Upper lobe of left lung (tissue), 6 donors: ENCODE data around the gene TNFSF4. TPM values are rescaled to one million over a fixed set of nuclear protein-coding genes. Genes with fewer than 3 reads are reported as not detected.
"Not testable (repeated sequence)": the region's sequence is repeated elsewhere in the genome, so short reads cannot be mapped to it uniquely, and the experiment has no call there.

Experiments
- ATAC-seq, 2 donors: fragments of 200-7000 bp; cut with Tn5 transposase; one replicate each; pipeline ENCODE4 v1.9.1; 2022; ENCODE audit warnings: mild to moderate bottlenecking in 2 of 2, moderate library complexity in 2 of 2; ENCODE audit not compliant: low FRiP score in 2 of 2
- DNase-seq, 2 donors: peaks; one replicate each; pipeline ENCODE4 v3.0.0-alpha.2; 2019 to 2020
- H3K27ac ChIP-seq, 4 donors: fragments of 200-600 bp; sonication (generic); one replicate each; pipeline ENCODE4 v1.5.1; 2016 to 2019
- H3K27me3 ChIP-seq, 4 donors: fragments of 200-600 bp; sonication (generic); one replicate each; pipeline ENCODE4 v1.5.1; 2017 to 2019
- H3K36me3 ChIP-seq, 4 donors: fragments of 200-600 bp; sonication (generic); one replicate each; pipeline ENCODE4 v1.5.1; 2016 to 2019
- H3K4me1 ChIP-seq, 4 donors: fragments of 200-600 bp; sonication (generic); one replicate each; pipeline ENCODE4 v1.5.1; 2018 to 2019
- H3K4me3 ChIP-seq, 4 donors: fragments of 200-600 bp; sonication (generic); one replicate each; pipeline ENCODE4 v1.5.1; 2017 to 2019; ENCODE audit warnings: mild to moderate bottlenecking in 2 of 4, moderate library complexity in 1 of 4
- H3K9me3 ChIP-seq, 4 donors: fragments of 200-600 bp; sonication (generic); one replicate each; pipeline ENCODE4 v1.5.1; 2018 to 2019
- EP300 ChIP-seq, 4 donors: sonication (generic); formaldehyde crosslinking; IDR thresholded peaks; one replicate each; pipeline ENCODE4 v1.5.1; 2017; ENCODE audit warnings: antibody characterized with exemption in 4 of 4, control low read depth in 2 of 4
- POLR2A ChIP-seq, 4 donors: fragments of 450-650 bp; IDR thresholded peaks; one replicate each; pipeline ENCODE4 v1.5.1; 2016 to 2017; ENCODE audit warnings: antibody characterized with exemption in 4 of 4, mild to moderate bottlenecking in 2 of 4
- POLR2AphosphoS5 ChIP-seq, 2 donors: sonication (generic); formaldehyde crosslinking; IDR thresholded peaks; one replicate each; pipeline ENCODE4 v1.5.1; 2017; ENCODE audit warnings: antibody characterized with exemption in 2 of 2
- WGBS, 2 donors: methylation state at CpG; one replicate each; pipeline ENCODE4 v1.1.5; 2017 to 2018; 5-methylcytosine and 5-hydroxymethylcytosine counted together
- total RNA-seq, 6 donors: library from RNA; depleted of rRNA in 4 of 6; stranded (reverse); fragments of >200 nt in 4 of 6; gene quantifications; one replicate each; pipeline versions ENCODE4 v1.1.0 to v1.2.1, GENCODE V29; 2016 to 2021
- TF ChIP-seq, protein P1 (sequence below), 6 experiments: fragments of 450-650 bp in 4 of 6; fragments of 200-600 bp in 2 of 6; sonication (generic) in 2 of 6; IDR thresholded peaks; one replicate each; pipeline ENCODE4 v1.5.1; 2016 to 2019; ENCODE audit warnings: antibody characterized with exemption in 6 of 6
- donor health status: DM: no; HTN: no; CAD: no; lungs with moderate emphysema.
- donor health status: DM: no; HTN: yes; CAD: no; lungs with severe emphysema.

The TNFSF4 gene
- total RNA-seq, 6 donors from 2014 or later, result 0.46 to 1.5 (median 0.90) TPM

- Histone ChIP-seq H3K27me3 (no peaks in the 10 kb centered on the region), H3K4me3 (no peak overlapping the region), H3K9me3 (peaks cover 0 to 9% (median 4%) of the 10 kb centered on the region in 4 donors), H3K27ac (no peak overlapping the region), H3K36me3 (no peaks in the 10 kb centered on the region), H3K4me1 (no peaks in the 10 kb centered on the region)
- TF ChIP-seq POLR2AphosphoS5 (IDR thresholded peaks at IDR 0.05) (no peak), EP300 (IDR thresholded peaks at IDR 0.05) (no peak), POLR2A (IDR thresholded peaks at IDR 0.05) (no peak)
- TF ChIP-seq, protein P1, sequence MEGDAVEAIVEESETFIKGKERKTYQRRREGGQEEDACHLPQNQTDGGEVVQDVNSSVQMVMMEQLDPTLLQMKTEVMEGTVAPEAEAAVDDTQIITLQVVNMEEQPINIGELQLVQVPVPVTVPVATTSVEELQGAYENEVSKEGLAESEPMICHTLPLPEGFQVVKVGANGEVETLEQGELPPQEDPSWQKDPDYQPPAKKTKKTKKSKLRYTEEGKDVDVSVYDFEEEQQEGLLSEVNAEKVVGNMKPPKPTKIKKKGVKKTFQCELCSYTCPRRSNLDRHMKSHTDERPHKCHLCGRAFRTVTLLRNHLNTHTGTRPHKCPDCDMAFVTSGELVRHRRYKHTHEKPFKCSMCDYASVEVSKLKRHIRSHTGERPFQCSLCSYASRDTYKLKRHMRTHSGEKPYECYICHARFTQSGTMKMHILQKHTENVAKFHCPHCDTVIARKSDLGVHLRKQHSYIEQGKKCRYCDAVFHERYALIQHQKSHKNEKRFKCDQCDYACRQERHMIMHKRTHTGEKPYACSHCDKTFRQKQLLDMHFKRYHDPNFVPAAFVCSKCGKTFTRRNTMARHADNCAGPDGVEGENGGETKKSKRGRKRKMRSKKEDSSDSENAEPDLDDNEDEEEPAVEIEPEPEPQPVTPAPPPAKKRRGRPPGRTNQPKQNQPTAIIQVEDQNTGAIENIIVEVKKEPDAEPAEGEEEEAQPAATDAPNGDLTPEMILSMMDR (IDR thresholded peaks at IDR 0.05), result no peak
- ATAC-seq, result no peak
- DNase-seq, result no peak
- 87 to 93% methylated on average over 2 of the region's 2 CpGs for WGBS, 2 donors
Observed at GRCh38 chr1:173239058-173239457, 31.9 kb upstream of the TNFSF4 start.

DNA sequence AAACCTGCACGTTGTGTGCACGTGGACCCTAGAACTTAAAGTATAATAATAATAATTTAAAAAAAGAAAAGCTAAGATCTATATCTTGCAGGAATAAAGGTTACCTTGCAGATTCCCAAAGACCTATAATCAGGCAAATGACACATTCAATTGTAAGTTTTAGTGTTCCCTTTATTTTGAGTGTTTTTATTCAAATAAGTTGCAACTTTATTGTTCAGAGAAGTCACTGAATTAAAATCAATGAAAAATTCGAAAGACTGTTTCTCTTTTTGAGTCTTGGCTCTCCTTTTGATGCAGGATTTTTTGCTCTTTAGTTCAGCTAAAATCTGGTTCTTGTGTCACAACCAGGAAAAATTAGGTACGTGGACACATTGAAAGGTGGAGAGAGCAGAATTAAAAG is 27.8 kb upstream of the TNFSF4 start:
- DNase-seq, result no peak
- no peak overlapping the region for H3K27ac ChIP-seq
- TF ChIP-seq POLR2A (IDR thresholded peaks at IDR 0.05) (no peak), POLR2AphosphoS5 (IDR thresholded peaks at IDR 0.05) (no peak), EP300 (IDR thresholded peaks at IDR 0.05) (no peak)
- TF ChIP-seq, protein P1 (IDR thresholded peaks at IDR 0.05), result no peak
- H3K9me3 ChIP-seq, result no peaks in the 10 kb centered on the region
- H3K27me3 ChIP-seq, result no peaks in the 10 kb centered on the region
- H3K4me1 ChIP-seq, result no peaks in the 10 kb centered on the region
- WGBS, 2 donors, result 91 to 93% methylated on average over 4 of the region's 4 CpGs
- no peak overlapping the region for H3K4me3 ChIP-seq
- H3K36me3 ChIP-seq, result no peaks in the 10 kb centered on the region
- no peak for ATAC-seq

DNA sequence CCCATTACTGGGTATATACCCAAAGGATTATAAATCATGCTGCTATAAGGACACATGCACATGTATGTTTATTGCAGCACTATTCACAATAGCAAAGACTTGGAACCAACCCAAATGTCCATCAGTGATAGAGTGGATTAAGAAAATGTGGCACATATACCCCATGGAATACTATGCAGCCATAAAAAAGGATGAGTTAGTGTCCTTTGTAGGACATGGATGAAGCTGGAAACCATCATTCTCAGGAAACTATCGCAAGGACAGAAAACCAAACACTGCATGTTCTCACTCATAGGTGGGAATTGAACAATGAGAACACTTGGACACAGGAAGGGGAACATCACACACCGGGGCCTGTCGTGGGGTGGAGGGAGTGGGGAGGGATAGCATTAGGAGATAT is 27.3 kb upstream of the TNFSF4 start:
- not testable (repeated sequence) for DNase-seq, H3K4me1 ChIP-seq, H3K9me3 ChIP-seq, H3K27me3 ChIP-seq, H3K4me3 ChIP-seq, ATAC-seq, H3K27ac ChIP-seq, H3K36me3 ChIP-seq
- 90 to 91% methylated on average over 3 of the region's 3 CpGs for WGBS, 2 donors

DNA sequence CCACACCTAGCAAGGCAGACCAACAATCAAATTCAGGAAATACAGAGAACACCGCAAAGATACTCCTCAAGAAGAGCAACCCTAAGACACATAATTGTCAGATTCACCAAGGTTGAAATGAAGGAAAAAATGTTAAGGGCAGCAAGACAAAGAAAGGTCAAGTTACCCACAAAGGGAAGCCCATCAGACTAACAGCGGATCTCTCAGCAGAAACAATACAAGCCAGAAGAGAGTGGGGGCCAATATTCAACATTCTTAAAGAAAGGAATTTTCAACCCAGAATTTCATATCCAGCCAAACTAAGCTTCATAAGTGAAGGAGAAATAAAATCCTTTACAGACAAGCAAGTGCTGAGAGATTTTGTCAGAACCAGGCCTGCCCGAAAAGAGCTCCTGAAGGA is 21.9 kb upstream of the TNFSF4 start:
- not testable (repeated sequence) for H3K4me3 ChIP-seq, H3K27me3 ChIP-seq, H3K27ac ChIP-seq, H3K9me3 ChIP-seq, DNase-seq, H3K4me1 ChIP-seq, H3K36me3 ChIP-seq, ATAC-seq
- 96% methylated on average over 3 of the region's 3 CpGs for WGBS, 2 donors

- no peaks in the 10 kb centered on the region for H3K27me3 ChIP-seq
Observed at GRCh38 chr1:173224949-173225348, 17.8 kb upstream of the TNFSF4 start.

GRCh38 chr1:173224280-173224892 is 17.3 kb upstream of the TNFSF4 start:
- H3K27me3 ChIP-seq, result no peaks in the 10 kb centered on the region
- no peak overlapping the region for H3K4me3 ChIP-seq
- DNase-seq (no peak), ATAC-seq (no peak)
- no peaks in the 10 kb centered on the region for H3K9me3 ChIP-seq
- no peaks in the 10 kb centered on the region for H3K4me1 ChIP-seq
- 81 to 84% methylated on average over 3 of the region's 3 CpGs for WGBS, 2 donors
- H3K27ac ChIP-seq, result no peak overlapping the region
- TF ChIP-seq POLR2AphosphoS5 (IDR thresholded peaks at IDR 0.05) (no peak), POLR2A (IDR thresholded peaks at IDR 0.05) (no peak), EP300 (IDR thresholded peaks at IDR 0.05) (no peak)
- TF ChIP-seq, protein P1 (IDR thresholded peaks at IDR 0.05), result no peak
- no peaks in the 10 kb centered on the region for H3K36me3 ChIP-seq

More at GRCh38 chr1:173224949-173225348, 17.8 kb upstream of the TNFSF4 start:
- Histone ChIP-seq H3K9me3 (no peaks in the 10 kb centered on the region), H3K36me3 (no peaks in the 10 kb centered on the region), H3K4me3 (no peak overlapping the region), H3K4me1 (no peaks in the 10 kb centered on the region), H3K27ac (no peak overlapping the region)
- no peak for TF ChIP-seq POLR2AphosphoS5 (IDR thresholded peaks at IDR 0.05)
- TF ChIP-seq EP300 (IDR thresholded peaks at IDR 0.05), result no peak
- no peak for TF ChIP-seq POLR2A (IDR thresholded peaks at IDR 0.05)
- TF ChIP-seq, protein P1 (IDR thresholded peaks at IDR 0.05), result no peak
- DNase-seq (no peak), ATAC-seq (no peak)
